NCI-H510A treated with DMSO at 0.1 percent for 48 hours (cell line): ENCODE data around the gene FAM216B.
"Not testable (repeated sequence)": the region's sequence is repeated elsewhere in the genome, so short reads cannot be mapped to it uniquely, and the experiment has no call there.

Source experiments
- DNase-seq: peaks from one replicate; lab custom pipeline; 2025; lab: John Stamatoyannopoulos, UW

FAM216B gene

DNA sequence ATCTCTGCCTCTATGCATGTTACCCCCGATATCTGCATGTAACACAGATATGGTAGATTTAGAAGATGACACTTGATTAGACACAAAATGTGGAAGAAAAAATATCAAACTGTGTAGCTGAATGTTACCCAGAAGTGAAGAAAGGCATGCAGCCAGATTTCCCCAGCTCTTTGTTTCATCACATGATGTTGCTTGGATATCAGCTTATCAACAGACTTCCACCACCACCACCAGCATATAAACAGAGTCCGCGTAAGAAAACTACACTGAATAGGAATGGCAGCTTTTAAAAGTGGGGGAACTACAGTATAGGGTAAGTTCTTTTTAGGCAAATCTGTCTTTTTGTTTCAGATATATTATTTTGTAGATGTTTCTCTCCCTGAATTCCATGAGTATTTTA lies at the start of gene FAM216B:
Gene FAM216B, plus strand, starts transcription at position 233 of the 400 bp plus-strand sequence. CDS start 2,484 bp downstream, outside the sequence.
- no peak for DNase-seq

DNA sequence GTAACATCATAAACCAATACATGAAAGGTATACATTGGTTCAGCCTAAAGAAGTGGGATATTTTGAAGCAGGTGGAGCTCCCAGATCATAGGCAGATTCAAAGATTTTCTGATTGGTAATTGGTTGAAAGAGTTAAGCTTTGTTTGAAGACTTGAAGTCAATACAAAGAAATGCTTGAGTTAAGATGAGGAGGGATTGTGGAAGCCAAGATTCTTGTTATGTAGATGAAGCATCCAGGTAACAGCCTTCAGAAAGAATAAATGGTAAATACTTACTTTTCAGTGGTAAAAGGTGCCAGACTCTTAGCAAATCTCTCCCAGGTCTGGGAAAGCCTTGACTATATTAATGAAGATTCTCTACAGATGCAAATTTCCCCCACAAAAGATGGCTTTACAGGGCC lies 49.3 kb upstream of the FAM216B start:
- no peak for DNase-seq

DNA sequence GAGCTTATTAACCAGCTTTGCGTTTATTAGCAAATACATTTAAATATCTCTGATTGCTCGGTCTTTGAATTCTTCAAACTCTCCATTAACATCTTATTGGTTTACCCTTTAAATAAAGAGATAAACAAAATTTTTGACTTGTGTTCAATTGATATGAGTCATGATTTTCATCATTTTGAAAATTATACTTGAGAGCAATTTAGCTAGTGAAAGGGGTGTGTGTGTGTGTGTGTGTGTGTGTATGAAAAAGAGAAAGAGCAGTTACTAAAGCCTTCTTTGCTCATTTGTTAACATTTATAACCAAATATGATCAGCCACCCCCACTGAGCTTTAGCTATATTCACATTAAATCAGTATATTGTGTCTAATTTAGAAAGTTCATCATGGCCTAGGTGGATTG lies 48.3 kb upstream of the FAM216B start:
- DNase-seq = no peak

DNA sequence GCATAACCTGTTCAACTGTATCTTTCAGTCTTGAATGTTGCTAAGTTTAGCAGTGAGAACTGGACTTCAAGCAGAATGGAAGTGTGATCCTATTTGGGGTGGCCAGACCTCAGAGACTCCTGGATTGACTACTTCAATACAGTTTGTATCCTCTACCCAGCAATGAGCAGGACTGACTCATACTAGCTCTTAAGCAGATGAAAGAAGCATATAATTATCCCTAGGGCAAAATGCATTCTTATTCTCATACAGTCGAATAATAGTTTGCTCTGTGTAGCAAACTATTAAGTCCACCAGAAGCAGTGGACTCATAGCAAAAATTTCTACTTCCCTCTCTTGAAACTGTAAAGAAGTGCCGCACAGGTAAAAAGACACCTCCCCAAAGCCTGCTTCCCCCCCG lies 46.4 kb upstream of the FAM216B start:
- no peak for DNase-seq

DNA sequence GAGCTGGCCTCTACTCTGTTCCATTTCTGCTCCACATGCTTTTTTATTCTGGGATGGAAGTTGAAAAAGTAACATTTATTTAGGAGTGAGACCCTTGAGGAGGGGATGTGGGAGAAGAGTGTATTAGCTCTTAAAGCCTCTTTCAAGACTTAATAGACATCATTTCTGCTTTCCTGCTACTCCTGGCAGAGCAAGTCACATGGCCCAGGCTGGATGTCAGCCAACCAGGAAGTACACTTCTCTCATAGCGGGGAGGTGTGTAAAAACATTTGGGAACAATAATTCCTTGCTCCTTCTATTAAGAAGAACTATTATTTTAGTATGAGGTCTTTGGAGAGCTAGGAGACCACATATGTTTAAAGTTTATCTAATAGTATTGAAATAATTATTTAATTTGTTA lies 40.6 kb upstream of the FAM216B start:
- peak; percentile 2 for DNase-seq

DNA sequence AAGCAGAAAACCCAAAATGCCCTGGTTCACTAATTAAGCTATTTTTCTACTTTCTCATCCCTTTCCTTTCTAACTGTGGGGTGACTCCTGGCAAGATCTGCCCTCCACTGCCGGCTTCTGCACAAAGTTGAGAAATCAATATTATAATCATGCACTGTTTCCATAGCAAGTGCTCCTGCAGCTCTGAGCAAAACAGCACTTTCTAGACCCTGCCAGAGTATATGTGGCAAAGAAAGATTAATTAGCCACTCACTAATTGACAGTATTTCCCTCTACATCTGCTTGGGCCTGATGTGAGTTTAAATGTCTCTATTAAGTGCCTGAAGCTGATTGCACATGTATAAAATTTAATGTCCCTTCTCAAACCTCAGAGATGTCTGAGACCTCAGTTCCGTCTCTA lies 39.5 kb upstream of the FAM216B start:
- no peak for DNase-seq

DNA sequence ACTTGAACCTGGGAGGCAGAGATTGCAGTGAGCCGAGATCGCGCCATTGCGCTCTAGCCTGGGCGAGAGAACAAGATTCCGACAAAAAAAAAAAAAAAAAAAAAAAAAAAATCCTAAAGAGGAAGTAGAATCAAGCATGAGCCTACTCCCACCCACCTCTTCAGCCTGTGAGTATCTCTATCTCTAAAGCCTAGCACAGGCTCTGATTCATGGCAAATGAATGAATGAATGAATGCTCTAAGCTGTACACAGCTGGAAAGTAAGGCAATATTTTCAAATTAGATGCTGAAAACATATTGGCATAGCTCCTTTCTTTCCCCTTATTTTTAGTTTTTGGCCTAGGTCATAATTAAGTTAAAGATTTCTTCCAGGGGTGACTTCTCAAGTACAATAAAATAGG lies 35.7 kb upstream of the FAM216B start:
- DNase-seq = no peak

DNA sequence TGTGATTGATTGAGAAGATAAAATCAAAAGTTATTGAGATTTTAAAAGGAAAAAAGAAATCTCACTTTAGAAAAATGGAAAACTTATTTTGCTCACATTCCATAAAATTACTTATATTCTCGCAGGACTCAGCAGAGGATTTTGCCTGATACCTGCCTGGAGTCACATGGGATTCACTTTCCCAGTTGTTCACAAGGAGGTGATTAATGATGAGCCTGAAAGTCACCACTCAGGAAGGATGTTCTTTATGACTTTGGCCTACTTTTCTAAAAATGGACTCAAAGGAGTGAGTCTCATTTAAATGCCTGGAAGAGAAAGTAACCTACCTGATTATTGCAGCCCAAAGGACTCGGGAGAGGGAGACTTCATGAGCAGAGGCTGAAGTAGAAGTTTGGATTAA lies 34.5 kb upstream of the FAM216B start:
- no peak for DNase-seq

DNA sequence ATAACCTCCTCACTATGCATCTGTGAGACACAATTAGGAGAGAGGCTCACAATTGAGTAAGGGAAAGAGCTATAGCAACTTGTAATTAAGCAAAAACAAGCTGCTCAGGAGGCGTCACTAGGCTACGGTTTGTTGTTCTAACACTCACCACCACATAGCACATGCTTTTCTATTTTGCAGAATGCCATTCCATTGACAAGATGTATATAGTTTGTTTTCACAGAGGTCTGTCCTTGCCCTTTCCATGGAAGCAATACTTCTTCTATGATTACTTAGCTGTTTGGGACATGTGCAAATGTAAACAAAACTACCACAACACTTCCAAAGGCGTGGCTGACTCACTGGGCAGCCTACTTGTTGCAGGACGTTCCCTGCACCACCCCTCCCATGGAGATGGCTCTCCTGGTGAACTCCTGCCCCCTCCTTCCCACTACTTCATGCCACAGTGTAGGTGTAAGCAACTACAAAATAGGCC lies 33.9 kb upstream of the FAM216B start:
- no peak for DNase-seq

DNA sequence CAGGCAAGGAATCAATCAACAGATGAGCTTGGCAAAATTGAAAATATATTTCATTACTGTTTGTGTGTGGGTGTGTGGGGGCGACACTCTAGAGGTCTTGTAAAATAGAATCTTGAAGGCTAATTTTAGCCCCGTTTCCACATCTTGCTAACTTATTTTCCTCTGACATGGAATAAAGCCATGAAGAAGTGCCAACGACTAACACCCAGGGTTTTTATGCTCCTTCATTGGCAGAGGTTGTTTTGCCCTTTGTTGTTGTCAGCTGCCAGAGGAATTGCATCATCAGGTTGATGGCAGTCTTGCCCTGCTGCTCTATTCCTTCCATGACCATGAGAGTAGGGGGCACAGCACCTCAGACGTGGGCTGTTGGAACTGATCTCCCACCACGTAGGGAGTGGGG lies 30.6 kb upstream of the FAM216B start:
- no peak for DNase-seq

DNA sequence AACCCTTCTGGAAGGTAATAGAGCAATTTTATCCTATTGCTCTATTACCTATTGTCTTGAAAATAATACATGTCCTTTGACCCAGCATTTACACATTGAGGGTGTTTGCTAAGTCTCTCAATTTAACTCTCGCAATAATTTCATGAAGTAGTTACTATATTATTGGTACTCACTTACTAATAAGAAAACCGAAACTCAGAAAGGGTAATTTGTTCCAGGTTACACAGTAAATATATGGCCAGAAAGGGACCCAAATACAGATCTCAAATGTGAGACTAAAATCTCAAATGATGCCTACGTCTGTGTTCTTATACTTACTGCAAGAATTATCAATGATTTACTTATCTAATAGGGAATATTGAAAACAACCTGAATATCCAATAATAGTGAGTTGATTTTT lies 29.7 kb upstream of the FAM216B start:
- no peak for DNase-seq

DNA sequence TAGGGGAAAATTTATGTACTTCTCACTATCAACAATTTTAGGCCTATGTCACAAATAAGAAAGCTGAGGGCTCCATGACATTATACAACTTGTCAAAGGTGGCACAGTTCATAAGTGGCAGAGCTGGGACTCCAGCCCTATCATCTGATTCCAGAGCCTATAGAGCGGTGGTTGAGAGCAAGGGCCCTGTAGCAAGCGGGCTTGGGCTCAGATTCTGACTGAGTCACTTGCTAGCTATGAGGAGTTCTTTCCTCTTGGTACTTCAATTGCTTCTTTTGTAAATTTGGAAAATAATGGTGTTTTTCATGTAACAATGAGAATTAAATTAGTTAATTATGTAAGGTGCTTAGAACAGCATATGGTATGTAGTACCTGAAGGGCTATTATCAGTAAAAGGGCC lies 28.7 kb upstream of the FAM216B start:
- no peak for DNase-seq

DNA sequence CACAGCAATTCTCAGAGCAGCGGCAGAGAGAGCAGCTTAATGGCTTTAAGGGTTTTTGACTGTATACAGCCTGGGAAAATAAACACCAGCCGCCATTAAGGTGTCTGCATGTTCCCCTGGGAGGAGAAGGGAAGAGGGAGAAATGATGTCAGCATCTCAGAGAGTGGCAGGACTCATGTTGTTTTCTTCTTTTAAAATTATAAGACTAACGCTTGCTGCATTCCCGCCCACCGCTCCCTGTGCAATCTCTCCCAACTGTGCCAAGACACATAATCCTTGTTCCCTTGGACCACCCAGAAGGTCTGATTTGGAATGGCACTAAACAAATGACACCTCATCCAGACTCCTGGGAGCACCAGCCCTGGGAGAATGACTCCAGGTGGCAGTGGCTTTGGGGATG lies 27.7 kb upstream of the FAM216B start:
- no peak for DNase-seq

DNA sequence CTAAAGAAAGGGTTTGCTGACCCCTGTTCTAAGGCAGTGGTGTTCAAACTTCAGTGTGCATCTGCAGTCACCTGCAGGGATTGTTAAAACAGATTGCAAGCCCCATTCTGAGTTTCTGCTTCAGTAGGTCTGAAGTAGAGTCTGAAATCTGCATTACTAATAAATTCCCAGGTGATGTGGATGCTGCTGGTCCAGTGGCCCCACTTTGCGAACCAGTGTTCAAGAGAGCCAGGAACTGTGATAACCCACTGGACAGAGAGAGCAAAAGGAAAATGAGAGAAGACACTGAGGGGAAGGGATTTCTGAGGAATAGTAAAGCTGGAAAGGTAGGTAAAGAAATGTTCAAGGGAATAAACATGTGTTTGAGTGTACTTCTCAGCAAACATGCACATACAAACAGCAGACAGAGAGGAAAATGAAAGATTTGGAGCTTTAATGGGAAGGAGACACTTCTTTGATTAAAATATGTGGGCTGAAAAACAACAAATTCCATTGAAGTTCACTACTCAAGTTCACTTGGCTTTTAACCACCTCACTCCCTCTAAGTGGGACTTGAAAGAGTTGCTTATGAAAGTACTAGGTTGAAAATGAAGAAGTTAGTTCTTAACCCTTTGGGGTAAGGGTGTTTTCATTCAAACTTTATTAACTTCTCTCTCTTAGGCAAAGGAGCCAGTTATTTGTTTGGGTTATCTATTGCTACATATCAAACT lies 26.4 kb upstream of the FAM216B start:
- no peak for DNase-seq

DNA sequence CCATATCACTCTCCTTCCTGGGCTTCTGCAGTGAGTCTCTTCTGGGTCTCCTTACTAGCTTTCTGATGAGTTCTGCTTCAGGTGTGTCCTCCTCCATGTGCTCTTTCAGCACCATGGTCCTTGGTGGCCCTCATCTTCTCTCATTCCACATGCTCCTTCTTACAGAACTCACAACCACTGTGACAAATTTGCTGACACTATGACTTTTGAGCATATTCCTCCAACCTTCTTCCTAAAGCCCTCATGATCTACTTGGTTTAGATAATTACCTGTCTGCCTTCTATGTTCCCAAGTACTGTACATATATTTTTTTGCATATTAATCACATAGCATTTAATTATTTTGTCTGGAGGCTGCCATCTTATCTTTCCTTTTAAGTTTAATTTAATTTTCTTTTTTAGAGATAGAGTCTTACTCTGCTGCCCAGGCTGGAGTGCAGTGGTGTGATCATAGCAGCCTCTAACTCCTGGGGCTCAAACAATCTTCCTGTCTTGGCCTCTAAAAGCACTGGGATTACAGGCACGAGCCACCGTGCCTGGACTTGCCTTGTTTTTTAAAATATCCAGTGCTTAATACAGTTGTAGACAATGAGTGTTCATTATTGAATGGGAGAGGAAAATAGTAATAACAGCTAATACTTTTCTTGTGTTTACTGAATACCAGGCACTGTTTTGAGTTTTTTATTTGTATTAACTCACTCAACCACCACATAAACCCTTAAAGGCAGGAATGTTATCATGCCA lies 23.5 kb upstream of the FAM216B start:
- no peak for DNase-seq

DNA sequence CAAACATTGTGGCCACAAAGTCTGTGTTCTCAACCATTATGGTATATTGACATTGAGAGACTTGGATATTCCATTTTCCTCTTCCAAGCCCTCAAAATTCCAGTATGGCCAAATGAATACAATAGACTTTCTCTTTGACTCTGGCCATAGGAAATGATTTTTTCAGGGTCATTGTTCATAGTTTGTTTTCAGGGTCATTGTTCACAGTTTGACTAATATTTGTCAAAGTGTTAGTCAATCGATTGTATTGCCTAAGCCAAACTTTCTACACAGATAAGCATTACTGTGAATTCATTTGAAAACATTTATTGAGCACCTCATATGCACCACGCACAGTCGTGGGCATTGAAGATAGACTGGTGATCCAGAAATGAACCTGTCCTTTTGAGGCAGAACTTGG lies 22.9 kb upstream of the FAM216B start:
- no peak for DNase-seq

DNA sequence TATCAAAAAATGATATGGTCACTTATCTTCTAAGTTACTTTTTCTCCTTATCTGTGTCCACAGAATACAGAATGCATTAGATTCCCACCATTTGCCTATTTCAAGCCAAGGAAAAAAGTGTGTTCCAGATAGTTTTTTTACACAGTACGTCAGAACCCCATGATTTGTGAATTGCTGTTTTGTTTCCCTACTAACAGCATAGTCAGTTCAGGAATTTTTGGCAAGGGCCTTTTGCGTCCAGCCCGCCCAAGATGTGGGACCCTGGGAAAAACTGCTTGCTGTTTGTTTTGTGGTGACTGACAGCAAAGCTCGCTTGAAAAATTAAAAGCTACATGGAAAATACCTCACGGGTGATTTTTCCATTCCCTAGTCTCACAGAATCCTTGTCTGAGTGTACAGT lies 20.4 kb upstream of the FAM216B start:
- DNase-seq = no peak

DNA sequence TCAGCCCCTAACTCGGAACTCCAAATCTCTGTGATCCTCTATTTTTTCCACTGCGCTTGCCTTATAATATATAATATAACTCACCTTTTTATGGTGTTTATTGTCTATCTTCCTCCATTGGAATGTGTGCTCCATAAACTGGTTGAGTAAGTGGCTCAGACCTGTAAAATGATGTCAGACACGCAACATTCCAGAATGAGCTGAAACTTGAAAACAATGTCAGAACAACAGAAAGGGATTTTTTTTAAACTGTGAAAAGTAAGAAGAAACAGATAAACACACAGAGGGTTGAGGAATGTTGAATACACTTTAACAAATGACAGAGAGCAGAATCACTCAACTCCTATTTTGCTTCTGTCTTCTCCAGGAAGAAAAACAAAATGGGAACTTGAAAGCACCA lies 19.1 kb upstream of the FAM216B start:
- DNase-seq = no peak

DNA sequence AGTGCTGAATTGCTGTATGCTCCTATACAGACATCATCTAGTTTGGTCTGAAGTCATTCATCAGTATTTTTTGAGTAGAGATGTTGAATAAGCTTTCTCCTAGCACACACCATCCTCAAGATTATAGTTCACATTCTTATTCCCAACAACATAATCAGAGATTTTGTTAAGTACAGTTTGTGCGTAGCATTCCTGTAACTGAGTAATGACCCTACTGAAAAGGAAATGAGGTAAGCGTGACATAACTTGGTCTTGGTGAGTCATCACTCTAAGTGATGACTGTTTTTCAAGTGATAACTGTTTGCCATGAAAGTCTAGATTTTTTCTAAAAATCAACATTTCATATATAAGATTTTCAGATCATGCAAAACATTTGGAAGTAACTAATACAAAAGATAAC lies 18.5 kb upstream of the FAM216B start:
- no peak for DNase-seq

DNA sequence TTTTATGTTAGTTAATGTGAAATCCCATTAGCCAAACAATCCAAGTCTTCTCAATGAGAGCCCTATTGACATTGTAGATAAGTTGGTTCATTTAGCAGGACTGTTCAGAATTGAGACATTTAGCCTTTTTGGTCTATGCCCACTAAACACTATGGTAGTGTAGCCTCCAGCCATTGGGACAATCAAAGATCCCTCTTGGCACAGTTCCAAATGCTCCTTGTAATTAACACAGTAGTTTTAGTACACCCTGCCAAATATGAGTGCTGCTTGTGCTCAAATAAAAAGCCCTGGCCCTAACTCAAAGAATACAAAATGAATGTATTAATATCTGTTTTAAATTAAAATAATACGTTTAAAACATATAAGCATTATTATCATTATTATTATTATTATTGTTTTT lies 15.4 kb upstream of the FAM216B start:
- DNase-seq = no peak

DNA sequence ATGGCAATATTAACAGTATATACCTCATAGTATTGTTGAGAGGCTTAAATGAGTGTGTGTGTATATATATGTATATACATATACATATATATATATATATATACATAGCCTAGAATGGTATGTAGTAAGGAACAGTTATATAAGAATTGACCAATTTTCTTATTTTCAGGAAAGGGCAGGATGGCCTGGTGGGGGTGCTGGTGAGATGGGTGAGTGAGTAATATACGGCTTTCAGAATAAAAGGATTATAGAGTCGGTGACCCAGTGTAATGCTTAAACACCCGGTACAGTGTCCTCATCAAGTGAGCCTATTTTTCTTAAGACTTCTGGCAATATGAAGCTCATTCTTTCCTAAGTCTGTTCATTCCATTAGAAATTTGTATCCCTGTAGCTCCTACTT lies 11.7 kb upstream of the FAM216B start:
- DNase-seq = no peak

DNA sequence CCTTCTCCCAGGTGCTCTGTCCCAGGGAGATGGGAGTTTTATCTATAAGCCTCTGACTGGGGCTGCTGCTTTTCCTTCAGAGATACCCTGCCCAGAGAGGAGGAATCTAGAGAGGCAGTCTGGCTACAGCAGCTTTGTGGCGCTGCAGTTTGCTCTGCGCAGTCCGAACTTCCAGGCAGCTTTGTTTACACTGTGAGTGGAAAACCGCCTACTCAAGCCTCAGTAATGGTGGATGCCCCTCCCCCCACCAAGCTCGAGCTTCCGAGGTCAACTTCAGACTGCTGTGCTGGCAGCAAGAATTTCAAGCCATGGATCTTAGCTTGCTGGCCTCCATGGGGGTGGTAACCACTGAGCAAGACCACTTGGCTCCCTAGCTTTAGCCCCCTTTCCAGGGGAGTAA lies 4.8 kb upstream of the FAM216B start:
- not testable (repeated sequence) for DNase-seq

DNA sequence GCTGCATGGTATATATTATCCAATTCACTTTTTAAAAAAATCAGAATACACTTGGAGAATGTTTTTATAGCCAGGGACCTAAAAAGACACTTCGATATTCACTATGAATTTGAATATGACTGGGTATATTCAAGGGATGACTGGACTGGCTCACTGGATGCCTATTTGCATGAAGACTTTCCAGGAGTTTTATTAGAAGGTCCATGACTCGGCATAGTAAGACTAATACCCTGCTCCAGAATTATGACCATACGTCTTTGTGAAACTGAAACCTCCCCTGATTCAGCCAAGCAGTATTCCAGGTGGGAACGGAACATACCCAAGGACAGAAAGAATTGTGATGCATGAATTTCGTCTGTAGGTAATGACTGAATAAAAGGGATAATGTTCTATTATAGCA lies 3.9 kb upstream of the FAM216B start:
- no peak for DNase-seq

DNA sequence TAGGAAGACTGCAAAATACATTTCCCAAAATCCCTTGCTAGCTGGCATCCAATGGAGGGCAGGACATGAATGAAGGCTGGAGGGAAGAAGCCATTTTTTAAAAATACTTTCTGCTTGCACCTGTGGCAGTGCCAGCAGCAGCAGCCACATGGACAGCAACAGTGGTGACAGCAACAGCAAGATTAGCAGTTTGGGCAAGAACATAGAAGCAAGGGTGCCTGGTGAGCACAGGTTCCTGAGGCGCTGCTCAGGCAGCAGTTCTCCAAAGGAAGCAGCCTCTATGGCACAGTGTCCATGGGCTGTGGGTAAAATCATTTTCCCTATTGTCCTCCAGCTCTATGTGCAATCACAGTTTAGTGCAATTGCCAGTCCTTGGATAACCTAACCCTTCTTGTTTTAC lies 1.3 kb upstream of the FAM216B start:
- no peak for DNase-seq
